22Rv1 (cell line): ENCODE results near the gene NOS1AP.

Source experiments
- CTCF ChIP-seq: fragments of 450-650 bp; IDR thresholded peaks from 2 replicates; pipeline ENCODE4 v1.5.1; 2017; ENCODE audit warnings: mild to moderate bottlenecking
- ZFX ChIP-seq: fragments of 450-650 bp; IDR thresholded peaks from 2 replicates; pipeline ENCODE4 v1.6.1; 2017; ENCODE audit warnings: antibody characterized with exemption, borderline replicate concordance

GRCh38 chr1:162385702-162386101 lies 316.2 kb downstream of the NOS1AP start:
- TF ChIP-seq ZFX: no peak
- no peak for TF ChIP-seq CTCF
